OCI-LY7 (cell line): ENCODE results near the gene PIGH. TPM values are rescaled to one million over a fixed set of nuclear protein-coding genes. Genes with fewer than 3 reads are reported as not detected.
"Not testable (repeated sequence)": the region's sequence is repeated elsewhere in the genome, so short reads cannot be mapped to it uniquely, and the experiment has no call there.

Source experiments
- BruUV-seq: library from RNA; stranded (reverse); fragments of 400-500 nt; replicated peaks from 2 replicates; lab custom pipeline; 2021; lab: Mats Ljungman, UMichigan
- CTCF ChIA-PET: fragments of 300-600 bp; sonication (Branson Sonifier 250); formaldehyde crosslinking; loops from one replicate; lab custom pipeline; 2022; ENCODE audit warnings: antibody characterized with exemption; ENCODE audit not compliant: unreplicated experiment; lab: Charles Lee
- POLR2A ChIA-PET: fragments of 300-600 bp; sonication (Branson Sonifier 250); formaldehyde crosslinking; loops from one replicate; lab custom pipeline; 2022; ENCODE audit warnings: antibody characterized with exemption; lab: Charles Lee
- DNase-seq: peaks from one replicate; pipeline ENCODE4 v3.0.0-alpha.2; 2015; ENCODE audit warnings: low spot score
- H2AFZ ChIP-seq: fragments of 200-600 bp; sonication (generic), shearing (Covaris generic); 2 replicates; pipeline ENCODE4 v1.6.1; 2014; ENCODE audit warnings: mild to moderate bottlenecking, antibody characterized with exemption, low read length, moderate library complexity
- H3K27ac ChIP-seq: fragments of 200-600 bp; sonication (generic); 2 replicates; pipeline ENCODE4 v1.5.1; 2014; ENCODE audit warnings: mixed run types, low read depth, mild to moderate bottlenecking, moderate library complexity, low read length, inconsistent platforms; ENCODE audit not compliant: poor library complexity, severe bottlenecking
- H3K36me3 ChIP-seq: fragments of 200-600 bp; sonication (generic); 2 replicates; pipeline ENCODE4 v1.6.1; 2014; ENCODE audit warnings: mild to moderate bottlenecking, antibody characterized with exemption, low read length, moderate library complexity, mixed read lengths; ENCODE audit not compliant: insufficient read depth
- H3K4me1 ChIP-seq: fragments of 200-600 bp; sonication (generic); 2 replicates; pipeline ENCODE4 v1.5.1; 2014; ENCODE audit warnings: mild to moderate bottlenecking, low read length; ENCODE audit not compliant: insufficient read depth, poor library complexity, severe bottlenecking
- H3K4me2 ChIP-seq: fragments of 200-600 bp; sonication (generic); 2 replicates; pipeline ENCODE4 v1.6.1; 2014; ENCODE audit warnings: mild to moderate bottlenecking, low read length
- H3K4me3 ChIP-seq: fragments of 200-600 bp; sonication (generic); 2 replicates; pipeline ENCODE4 v1.5.1; 2014; ENCODE audit warnings: mild to moderate bottlenecking, low read depth, low read length; ENCODE audit not compliant: poor library complexity, severe bottlenecking
- H3K79me2 ChIP-seq: fragments of 200-600 bp; sonication (generic); 2 replicates; pipeline ENCODE4 v1.6.1; 2016; ENCODE audit warnings: low read depth, mild to moderate bottlenecking, low read length, moderate library complexity, mixed read lengths; ENCODE audit not compliant: insufficient read depth
- H3K9me2 ChIP-seq: fragments of 200-600 bp; sonication (generic); 2 replicates; pipeline ENCODE4 v1.6.1; 2016; ENCODE audit warnings: mild to moderate bottlenecking, low read length, mixed read lengths; ENCODE audit not compliant: insufficient read depth
- H3K9me3 ChIP-seq: fragments of 200-600 bp; sonication (generic); 2 replicates; pipeline ENCODE4 v1.6.1; 2014; ENCODE audit warnings: mild to moderate bottlenecking, mixed run types, low read length, mixed read lengths
- H4K20me1 ChIP-seq: fragments of 200-600 bp; sonication (generic); 2 replicates; pipeline ENCODE4 v1.6.1; 2014; ENCODE audit warnings: mild to moderate bottlenecking, antibody characterized with exemption, low read length, moderate library complexity, mixed read lengths; ENCODE audit not compliant: insufficient read depth
- EZH2phosphoT487 ChIP-seq: fragments of 200-600 bp; sonication (generic); IDR thresholded peaks from 2 replicates; pipeline ENCODE4 v1.6.1; 2018; ENCODE audit warnings: low read depth, borderline replicate concordance, mild to moderate bottlenecking, mixed run types, antibody characterized with exemption, low read length, moderate library complexity, mixed read lengths
- intact Hi-C: fragments of 100-400 bp; cut with micrococcal nuclease; formaldehyde crosslinking; loops from one replicate; pipeline ENCODE4 v1.10.0; 2022; ENCODE audit not compliant: unreplicated experiment
- total RNA-seq, 2 experiments: library from RNA; depleted of rRNA in 1 of 2; stranded (reverse); fragments of >200 nt in 1 of 2; shearing (Covaris generic) in 1 of 2; gene quantifications; 2 replicates each; pipeline ENCODE4 v1.2.3, GENCODE V29; 2014 to 2022
- TF ChIP-seq, protein P1 (sequence below): fragments of 200-600 bp; sonication (generic); conservative IDR thresholded peaks from 2 replicates; pipeline ENCODE4 v1.5.1; 2014; ENCODE audit warnings: mild to moderate bottlenecking, antibody characterized with exemption, low read length, moderate library complexity, mixed read lengths

Gene PIGH
- total RNA-seq, 2 experiments from 2014 or later: 15.5 to 23.0 TPM

GRCh38 chr14:67630186-67630585 lies 30.1 kb upstream of the PIGH start:
- CTCF ChIA-PET: no interaction called here
- TF ChIP-seq, protein P1, sequence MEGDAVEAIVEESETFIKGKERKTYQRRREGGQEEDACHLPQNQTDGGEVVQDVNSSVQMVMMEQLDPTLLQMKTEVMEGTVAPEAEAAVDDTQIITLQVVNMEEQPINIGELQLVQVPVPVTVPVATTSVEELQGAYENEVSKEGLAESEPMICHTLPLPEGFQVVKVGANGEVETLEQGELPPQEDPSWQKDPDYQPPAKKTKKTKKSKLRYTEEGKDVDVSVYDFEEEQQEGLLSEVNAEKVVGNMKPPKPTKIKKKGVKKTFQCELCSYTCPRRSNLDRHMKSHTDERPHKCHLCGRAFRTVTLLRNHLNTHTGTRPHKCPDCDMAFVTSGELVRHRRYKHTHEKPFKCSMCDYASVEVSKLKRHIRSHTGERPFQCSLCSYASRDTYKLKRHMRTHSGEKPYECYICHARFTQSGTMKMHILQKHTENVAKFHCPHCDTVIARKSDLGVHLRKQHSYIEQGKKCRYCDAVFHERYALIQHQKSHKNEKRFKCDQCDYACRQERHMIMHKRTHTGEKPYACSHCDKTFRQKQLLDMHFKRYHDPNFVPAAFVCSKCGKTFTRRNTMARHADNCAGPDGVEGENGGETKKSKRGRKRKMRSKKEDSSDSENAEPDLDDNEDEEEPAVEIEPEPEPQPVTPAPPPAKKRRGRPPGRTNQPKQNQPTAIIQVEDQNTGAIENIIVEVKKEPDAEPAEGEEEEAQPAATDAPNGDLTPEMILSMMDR: no peak
- TF ChIP-seq EZH2phosphoT487: no peak
- H3K36me3 ChIP-seq: no peaks in the 10 kb centered on the region
- no peaks in the 10 kb centered on the region for H3K9me2 ChIP-seq
- H3K4me1 ChIP-seq: no peaks in the 10 kb centered on the region
- no peak overlapping the region for H2AFZ ChIP-seq
- intact Hi-C loops: no loop called here
- no peaks in the 10 kb centered on the region for H4K20me1 ChIP-seq
- no peaks in the 10 kb centered on the region for H3K9me3 ChIP-seq
- H3K4me3 ChIP-seq: no peak overlapping the region
- no peak for DNase-seq
- no TSS peak for BruUV-seq
- POLR2A ChIA-PET: no interaction called here
- no peak overlapping the region for H3K4me2 ChIP-seq
- H3K27ac ChIP-seq: no peak overlapping the region
- H3K79me2 ChIP-seq: no peaks in the 10 kb centered on the region

DNA sequence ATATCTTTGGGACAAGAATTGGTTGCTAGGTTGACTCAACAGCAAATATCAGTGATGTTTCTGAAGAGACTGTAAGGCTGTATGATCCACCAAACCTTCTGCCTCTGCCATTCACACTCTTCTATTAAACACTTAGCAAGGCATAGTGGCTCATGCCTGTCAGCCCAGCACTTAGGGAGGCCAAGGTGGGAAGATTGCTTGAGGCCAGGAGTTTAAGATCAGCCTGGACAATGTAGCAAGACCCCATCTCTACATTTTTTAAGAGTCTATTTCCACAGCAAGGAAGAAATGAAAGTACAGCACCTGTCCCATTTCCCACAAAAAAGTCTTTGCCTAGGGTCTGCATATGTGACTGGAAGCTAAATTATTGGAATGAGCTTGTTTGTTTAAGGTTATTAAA lies 27.5 kb upstream of the PIGH start:
- intact Hi-C loops: no loop called here
- TF ChIP-seq, protein P1: no peak
- TF ChIP-seq EZH2phosphoT487: no peak
- no TSS peak for BruUV-seq
- POLR2A ChIA-PET: no interaction called here
- no peak overlapping the region for H3K4me2 ChIP-seq
- no peaks in the 10 kb centered on the region for H3K9me3 ChIP-seq
- no peak overlapping the region for H2AFZ ChIP-seq
- H3K79me2 ChIP-seq: no peaks in the 10 kb centered on the region
- H4K20me1 ChIP-seq: no peaks in the 10 kb centered on the region
- peaks cover 8% of the 10 kb centered on the region for H3K4me1 ChIP-seq
- no peak overlapping the region for H3K4me3 ChIP-seq
- CTCF ChIA-PET: no interaction called here
- no peak overlapping the region for H3K27ac ChIP-seq
- no peaks in the 10 kb centered on the region for H3K36me3 ChIP-seq
- no peaks in the 10 kb centered on the region for H3K9me2 ChIP-seq
- no peak for DNase-seq

- H3K27ac ChIP-seq, H3K4me2 ChIP-seq, H3K9me3 ChIP-seq, H4K20me1 ChIP-seq, BruUV-seq, intact Hi-C loops, H3K79me2 ChIP-seq, H2AFZ ChIP-seq, H3K9me2 ChIP-seq, H3K4me3 ChIP-seq, CTCF ChIA-PET, DNase-seq, POLR2A ChIA-PET, H3K36me3 ChIP-seq: not testable (repeated sequence)
- H3K4me1 ChIP-seq: peaks cover 12% of the 10 kb centered on the region
Measured at GRCh38 chr14:67626131-67626530, 26.1 kb upstream of the PIGH start.
